ENCODE measurements around the gene SLC16A9.

Gene SLC16A9

DNA sequence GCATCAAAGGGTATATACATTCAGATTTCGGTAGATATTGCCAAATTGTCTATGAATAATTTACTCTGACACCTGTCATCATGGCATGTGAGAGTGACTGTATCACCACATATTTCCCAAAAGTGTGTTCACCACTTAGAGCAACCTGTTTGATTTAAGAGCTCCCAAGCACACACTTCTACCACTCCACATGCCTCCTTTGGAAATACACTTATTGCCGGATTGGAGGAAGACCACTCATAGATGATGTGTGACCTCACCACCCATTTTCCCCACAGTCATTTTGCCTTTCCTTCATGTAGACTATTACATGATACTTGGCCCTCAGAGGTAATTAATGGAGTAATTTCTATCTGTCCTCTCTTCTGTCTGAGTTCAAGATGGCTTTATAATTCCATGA, 75.5 kb downstream of the SLC16A9 start:
- no peak for DNase-seq (ENCODE audit: low spot score)
- TF ChIP-seq, protein P1, sequence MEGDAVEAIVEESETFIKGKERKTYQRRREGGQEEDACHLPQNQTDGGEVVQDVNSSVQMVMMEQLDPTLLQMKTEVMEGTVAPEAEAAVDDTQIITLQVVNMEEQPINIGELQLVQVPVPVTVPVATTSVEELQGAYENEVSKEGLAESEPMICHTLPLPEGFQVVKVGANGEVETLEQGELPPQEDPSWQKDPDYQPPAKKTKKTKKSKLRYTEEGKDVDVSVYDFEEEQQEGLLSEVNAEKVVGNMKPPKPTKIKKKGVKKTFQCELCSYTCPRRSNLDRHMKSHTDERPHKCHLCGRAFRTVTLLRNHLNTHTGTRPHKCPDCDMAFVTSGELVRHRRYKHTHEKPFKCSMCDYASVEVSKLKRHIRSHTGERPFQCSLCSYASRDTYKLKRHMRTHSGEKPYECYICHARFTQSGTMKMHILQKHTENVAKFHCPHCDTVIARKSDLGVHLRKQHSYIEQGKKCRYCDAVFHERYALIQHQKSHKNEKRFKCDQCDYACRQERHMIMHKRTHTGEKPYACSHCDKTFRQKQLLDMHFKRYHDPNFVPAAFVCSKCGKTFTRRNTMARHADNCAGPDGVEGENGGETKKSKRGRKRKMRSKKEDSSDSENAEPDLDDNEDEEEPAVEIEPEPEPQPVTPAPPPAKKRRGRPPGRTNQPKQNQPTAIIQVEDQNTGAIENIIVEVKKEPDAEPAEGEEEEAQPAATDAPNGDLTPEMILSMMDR (IDR thresholded peaks at IDR 0.05; ENCODE audit: extremely low read depth, missing control alignments): no peak

DNA sequence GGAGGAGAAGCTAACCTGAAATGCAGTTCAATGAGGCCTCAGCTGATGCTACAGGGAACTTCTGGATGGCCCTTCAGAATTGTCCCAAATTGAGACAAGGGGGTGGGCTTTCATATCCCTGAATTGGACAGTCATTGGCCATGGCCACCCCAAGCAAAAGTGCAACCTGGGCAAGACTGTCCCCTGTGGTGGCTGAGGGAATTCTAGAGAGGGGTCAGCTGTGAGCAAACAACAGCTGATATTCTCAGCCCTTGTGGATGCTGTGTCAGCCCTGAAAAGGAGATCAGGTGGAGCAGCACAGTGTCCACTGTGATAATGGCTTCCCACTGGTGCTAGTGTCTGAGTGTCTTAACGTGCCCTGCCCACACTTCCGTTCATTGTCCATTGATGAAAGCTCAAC, 76.6 kb downstream of the SLC16A9 start:
- TF ChIP-seq, protein P1 (IDR thresholded peaks at IDR 0.05; ENCODE audit: extremely low read depth, missing control alignments): no peak
- DNase-seq (ENCODE audit: low spot score): no peak

DNA sequence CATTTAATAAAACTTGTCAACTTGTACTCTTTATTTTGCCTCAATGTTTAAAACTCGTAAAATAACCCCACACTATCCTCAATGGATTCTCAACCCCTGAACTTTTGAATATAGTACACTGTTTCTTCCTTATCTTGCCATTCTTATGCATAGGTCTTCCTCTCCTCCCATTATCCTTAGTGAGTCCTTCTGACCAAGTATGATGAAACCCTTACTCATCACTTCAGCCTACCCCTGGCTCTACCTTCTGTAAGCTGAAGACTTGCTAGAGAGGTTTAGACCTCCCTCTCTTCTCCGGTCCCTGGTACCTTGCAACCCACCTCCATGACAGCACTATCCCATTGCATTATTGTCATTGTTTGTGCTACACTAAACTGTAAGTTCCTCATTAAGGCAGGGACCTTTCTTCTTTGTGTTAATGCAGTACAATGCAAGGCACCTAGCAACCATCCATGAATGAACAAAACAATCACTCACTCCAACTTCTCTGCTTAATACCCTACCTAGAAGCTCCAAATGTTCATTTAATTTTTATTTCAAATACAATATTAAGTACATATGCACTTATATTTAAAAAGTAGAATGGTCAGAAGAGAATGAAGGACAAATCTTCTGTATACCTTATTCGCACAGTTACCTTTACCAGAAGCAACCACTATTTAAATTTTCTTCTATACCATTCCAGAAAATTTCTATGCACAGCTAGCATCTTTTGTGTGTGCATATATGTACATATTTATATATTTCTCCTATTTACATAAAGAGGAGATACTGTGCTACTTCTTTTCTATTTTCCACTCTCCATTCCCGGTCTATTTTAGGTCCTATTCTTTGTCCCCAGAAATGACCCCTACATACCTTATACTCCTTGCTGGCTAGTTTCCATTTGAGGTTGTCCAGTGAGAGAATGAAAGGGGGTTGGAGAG, 77.5 kb downstream of the SLC16A9 start:
- TF ChIP-seq, protein P1 (IDR thresholded peaks at IDR 0.05; ENCODE audit: extremely low read depth, missing control alignments): no peak
- DNase-seq (ENCODE audit: low spot score): no peak

DNA sequence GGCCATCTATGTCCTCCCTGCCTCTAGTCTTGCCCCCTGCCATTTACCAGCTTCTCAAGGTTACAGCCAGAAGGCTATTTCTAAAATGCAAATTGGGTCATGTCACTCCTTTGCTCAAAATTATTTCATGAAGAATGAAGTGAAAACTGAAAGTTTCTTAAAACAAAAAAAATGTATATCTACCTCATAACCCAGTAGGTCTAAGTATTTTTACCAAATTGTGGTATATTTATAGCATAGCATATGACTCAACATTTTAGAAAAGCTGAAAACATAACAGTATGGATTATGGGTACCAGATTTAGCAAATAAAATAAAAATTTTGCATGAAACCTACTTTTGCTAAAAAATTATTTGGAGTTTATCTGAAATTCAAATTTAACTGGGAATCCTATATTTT, 78.4 kb downstream of the SLC16A9 start:
- no peak for DNase-seq (ENCODE audit: low spot score)
- TF ChIP-seq, protein P1 (IDR thresholded peaks at IDR 0.05; ENCODE audit: extremely low read depth, missing control alignments): no peak

DNA sequence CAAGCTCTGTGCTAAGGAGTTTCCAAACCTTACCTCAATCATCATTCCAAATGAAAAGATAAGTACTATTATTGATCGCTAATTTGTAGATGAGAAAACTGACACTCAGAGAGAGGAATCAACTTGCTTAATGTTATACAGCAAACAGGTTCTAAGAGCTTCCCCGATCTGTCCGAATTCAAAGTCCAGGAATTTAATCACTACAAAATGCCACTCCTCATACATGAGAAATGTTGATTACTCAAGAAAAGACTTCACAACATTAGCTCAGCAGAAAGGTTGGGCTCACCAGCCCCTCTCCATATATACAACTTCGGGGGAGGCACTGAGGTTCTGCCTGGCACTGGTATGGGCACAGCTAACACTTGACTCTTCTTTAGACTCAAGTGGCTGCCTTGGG, 80.7 kb downstream of the SLC16A9 start:
- TF ChIP-seq, protein P1 (IDR thresholded peaks at IDR 0.05; ENCODE audit: extremely low read depth, missing control alignments): no peak

DNA sequence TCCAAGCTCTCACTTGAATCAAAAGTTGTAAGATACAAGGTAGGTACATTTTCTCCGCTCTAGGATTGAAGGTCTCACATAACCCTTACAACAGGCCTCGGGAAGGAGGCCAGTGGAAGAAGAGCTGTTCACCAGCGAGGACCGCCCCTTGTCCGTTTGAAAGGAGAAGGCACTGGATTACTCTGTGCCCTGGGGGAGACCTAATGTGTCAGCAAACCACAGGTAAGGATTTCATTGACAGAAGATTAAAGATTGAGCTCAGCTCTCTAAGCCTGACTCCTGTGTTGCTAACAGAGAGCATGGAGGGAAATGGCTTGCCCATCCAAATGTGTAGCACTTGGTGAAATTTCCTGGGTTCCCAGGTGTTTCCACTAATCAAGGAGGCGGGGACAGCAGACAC, 81.2 kb downstream of the SLC16A9 start:
- TF ChIP-seq, protein P1 (IDR thresholded peaks at IDR 0.05; ENCODE audit: extremely low read depth, missing control alignments): no peak
- no peak for DNase-seq (ENCODE audit: low spot score)

More for the DNA sequence above, 80.7 kb downstream of the SLC16A9 start:
- DNase-seq (ENCODE audit: low spot score): no peak

DNA sequence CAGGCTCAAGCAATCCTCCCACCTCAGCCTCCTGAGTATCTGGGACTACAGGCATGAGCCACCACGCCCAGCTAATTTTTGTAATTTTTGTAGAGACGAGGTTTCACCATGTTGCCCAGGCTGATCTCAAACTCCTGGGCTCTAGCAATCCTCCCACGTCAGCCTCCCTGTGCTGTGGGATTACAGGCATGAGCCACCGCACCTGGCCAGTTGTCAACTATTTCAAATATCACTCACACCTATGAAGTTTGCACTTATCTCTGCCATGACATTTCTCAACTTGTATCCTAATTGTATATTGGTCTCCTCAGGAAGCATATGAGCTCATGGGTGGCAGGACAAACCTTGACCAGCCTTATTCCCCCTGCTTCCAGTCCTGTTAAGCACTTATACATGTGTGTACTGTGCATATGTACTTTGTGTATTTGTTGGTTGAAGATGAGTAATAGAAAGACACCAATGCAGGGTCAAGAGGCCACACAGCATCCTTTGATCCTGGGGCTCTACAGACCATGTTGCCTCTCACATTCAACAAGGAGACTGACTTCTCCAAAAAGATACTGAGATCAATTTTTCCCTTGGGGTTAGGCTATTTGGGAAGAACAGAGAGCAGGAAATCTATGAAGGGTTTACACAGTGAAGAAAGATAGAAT, 82.2 kb downstream of the SLC16A9 start:
- TF ChIP-seq, protein P1 (IDR thresholded peaks at IDR 0.05; ENCODE audit: extremely low read depth, missing control alignments): no peak
- no peak for DNase-seq (ENCODE audit: low spot score)

All from GM20000 (cell line).